HG03025 (cell line): ENCODE measurements around the gene SLC22A9.

Experiments used
- ATAC-seq: cut with Tn5 transposase; IDR thresholded peaks from one replicate; pipeline ENCODE4 v1.9.1; 2021; ENCODE audit warnings: mild to moderate bottlenecking, moderate library complexity; ENCODE audit not compliant: unreplicated experiment, low FRiP score

Gene SLC22A9

DNA sequence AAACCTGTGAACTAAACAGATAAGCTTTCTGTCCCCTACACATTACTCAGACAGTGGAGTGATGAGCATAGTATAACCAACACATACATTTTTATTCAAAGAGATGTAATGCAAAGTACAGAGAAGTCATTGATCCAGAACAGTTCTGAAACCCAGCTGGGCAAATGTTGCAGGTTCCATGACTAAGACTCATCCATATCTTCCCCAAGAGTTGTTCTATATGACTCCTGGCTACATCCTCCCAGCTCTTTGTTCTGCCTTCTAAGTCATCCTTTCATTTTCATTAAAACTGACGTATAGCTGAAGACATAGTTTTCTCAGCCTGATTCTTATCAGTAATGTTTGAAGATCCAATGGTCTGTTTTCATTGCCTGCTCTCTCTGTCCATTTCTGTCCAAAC is 74.1 kb downstream of the SLC22A9 start:
- ATAC-seq, result no peak

DNA sequence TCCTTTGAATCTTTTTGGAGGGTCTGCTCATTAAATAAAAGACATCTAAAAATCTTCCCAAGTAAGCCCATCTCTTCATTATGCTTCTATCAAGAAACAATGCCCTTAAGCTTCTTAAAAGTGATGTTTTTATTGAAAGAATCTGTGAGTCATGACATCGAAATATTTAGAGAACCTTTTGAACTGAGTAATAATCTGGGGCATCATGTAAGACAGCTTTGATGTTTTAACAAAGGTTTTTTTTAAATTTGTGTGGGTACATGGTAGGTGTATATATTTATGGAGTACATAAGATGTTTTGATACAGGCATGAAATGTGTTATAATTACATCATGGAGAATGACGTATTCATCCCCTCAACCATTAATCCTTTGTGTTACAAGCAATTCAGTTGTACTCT is 74.6 kb downstream of the SLC22A9 start:
- ATAC-seq, result no peak

GRCh38 chr11:63445118-63445517 is 75.5 kb downstream of the SLC22A9 start:
- no peak for ATAC-seq

DNA sequence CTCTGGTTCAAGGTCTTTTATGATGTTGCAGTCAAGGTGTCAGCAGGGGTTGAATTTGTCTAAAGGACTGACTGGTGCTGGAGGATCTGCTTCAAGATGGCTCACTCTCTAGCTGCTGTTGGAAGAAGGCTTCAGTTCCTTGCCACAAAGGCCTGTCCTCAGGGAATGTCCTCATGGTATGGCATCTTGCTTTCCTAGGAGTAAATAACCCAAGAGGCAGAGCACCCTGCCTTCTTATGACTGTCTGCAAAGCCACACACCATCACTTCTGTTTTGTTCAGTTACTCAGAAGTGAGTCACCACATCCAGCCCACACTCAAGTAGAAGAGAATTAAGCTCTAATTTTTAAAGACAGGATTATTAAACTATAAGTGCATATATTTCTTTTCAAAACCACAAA is 76.1 kb downstream of the SLC22A9 start:
- ATAC-seq, result no peak

- no peak for ATAC-seq
These were observed 79.1 kb downstream of the SLC22A9 start for GRCh38 chr11:63448646-63449045.

- ATAC-seq, result no peak
These were observed 90.0 kb downstream of the SLC22A9 start for GRCh38 chr11:63459586-63459985.
